Astrocyte of the cerebellum (primary cell): Measurements from ENCODE around the gene PANX3.
A peak's percentile ranks its signal among the peaks of the same experiment; 100 is the strongest.

Source experiments
- DNase-seq: peaks from one replicate; pipeline ENCODE4 v3.0.0-alpha.2; 2011; ENCODE audit warnings: low read depth
- H3K4me3 ChIP-seq: 2 replicates; pipeline ENCODE4 v1.5.1; 2011; ENCODE audit warnings: mild to moderate bottlenecking, low read depth, low read length, moderate library complexity
- CTCF ChIP-seq: IDR thresholded peaks from 2 replicates; pipeline ENCODE4 v1.5.1; 2012; ENCODE audit warnings: low read length, low read depth, moderate library complexity, mild to moderate bottlenecking; ENCODE audit errors: missing control alignments
- in situ Hi-C: cut with HindIII; loops from 2 replicates; pipeline ENCODE4 v1.10.0; 2017; ENCODE audit warnings: low sequenced_read_pairs

Gene PANX3

DNA sequence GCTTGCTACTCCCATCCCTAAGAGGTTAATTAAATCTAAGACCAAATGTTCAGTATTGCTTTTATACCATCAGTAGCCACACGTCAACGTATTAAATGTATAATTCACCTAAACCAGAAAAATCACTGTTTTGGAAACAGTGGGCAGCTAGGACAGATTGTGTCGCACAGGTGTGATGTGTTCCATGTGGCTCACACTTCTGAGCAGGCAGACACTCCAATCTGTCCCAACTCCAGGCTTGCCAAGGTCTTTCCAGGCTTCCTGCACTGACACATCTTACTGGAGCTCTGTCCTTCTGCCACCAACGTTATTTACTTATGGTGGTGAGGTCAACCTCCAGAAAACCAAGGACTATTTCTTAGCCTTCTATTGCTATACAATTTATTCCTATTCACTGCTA is 50.9 kb downstream of the PANX3 start:
- no peak overlapping the region for H3K4me3 ChIP-seq
- no peak for DNase-seq
- in situ Hi-C loops = loop anchor here (5.0 kb wide), 2 partner anchors 75 to 115 kb away; partner anchors contain the start of gene NRGN
- TF ChIP-seq CTCF = no peak

DNA sequence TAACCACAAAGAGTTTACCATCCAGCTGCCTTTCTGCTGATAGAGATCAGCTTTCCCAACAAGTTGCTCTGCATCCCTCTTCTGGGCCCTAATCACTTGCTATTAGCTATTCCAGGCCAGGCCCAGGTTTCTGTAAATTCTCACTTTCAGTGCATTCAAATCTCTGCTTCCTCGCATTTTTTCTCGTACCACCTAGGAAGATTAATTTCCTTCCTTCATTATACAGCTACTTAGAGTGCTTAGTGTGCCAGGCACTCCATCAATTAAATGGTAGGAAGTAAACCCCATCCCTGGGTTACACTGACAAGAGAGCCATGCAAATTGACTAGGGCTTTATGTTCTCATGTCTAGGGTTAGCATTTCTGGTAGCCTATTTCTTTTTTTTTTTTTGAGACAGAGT is 52.6 kb downstream of the PANX3 start:
- H3K4me3 ChIP-seq = no peak overlapping the region
- no peak for DNase-seq
- TF ChIP-seq CTCF = no peak
- in situ Hi-C loops = loop anchor here (5.0 kb wide), 2 partner anchors 73 to 113 kb away; partner anchors contain the start of gene NRGN

GRCh38 chr11:124667601-124668000 is 56.4 kb downstream of the PANX3 start:
- TF ChIP-seq CTCF = no peak
- H3K4me3 ChIP-seq = no peak overlapping the region
- in situ Hi-C loops = no loop called here
- DNase-seq = no peak

DNA sequence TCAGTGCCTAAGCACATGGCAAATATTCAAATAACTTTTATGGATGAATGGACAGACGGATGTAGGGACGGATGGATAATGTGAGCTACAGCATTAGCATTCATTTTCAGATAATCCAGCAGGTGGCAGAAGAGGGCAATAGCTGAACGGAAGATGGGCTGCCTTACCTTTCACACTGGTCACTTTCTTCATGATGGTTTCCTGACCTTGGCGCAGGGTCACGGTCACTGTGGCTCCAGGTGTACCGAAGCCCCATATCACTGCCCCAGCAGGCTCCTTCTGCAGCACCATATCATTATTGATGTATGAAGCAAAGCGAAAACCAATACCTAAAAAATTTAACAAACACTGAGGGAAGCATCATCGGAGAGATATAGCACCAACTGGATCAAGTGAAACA is 58.0 kb downstream of the PANX3 start:
- peak; percentile 54 for TF ChIP-seq CTCF
- DNase-seq = peak; percentile 29
- in situ Hi-C loops = no loop called here
- H3K4me3 ChIP-seq = no peak overlapping the region
